Measurements from ENCODE around the gene RSAD2.
"Not testable (repeated sequence)": the region's sequence is repeated elsewhere in the genome, so short reads cannot be mapped to it uniquely, and the experiment has no call there.

Gene RSAD2

DNA sequence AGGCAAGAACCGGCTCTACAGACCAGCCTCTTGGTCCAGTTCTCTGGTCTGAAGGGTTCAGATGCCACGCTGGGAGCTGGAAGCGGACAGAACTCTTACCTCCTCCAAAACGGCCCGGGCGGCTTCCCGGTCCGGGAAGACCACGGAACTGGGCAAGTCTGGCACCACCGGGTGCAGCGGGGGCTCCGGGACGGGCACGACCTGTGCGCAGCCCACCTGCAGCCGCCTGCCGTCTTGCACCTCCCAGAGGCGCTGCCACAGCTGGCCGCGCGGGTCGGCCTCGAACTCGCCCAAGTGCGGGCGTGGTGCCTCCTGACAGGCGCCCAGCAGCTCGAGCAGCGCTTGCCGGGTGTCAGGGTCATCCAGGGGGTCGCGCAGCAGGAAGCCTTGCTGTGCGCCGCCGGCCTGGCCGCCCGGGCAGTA lies 12.6 kb upstream of the RSAD2 start:
- FAIRE-seq, result no peak

GRCh38 chr2:6865346-6866274 lies 12.0 kb upstream of the RSAD2 start, which contains the start of gene CMPK2:
TSS of gene CMPK2 (minus strand) at chr2:6865907. CDS start at chr2:6865696, 211 bp downstream.
- no peak for FAIRE-seq

- no peak for FAIRE-seq
These were observed 11.3 kb upstream of the RSAD2 start for GRCh38 chr2:6866275-6866671.

- no peak for FAIRE-seq
These were observed 10.6 kb upstream of the RSAD2 start for GRCh38 chr2:6866982-6867381.

DNA sequence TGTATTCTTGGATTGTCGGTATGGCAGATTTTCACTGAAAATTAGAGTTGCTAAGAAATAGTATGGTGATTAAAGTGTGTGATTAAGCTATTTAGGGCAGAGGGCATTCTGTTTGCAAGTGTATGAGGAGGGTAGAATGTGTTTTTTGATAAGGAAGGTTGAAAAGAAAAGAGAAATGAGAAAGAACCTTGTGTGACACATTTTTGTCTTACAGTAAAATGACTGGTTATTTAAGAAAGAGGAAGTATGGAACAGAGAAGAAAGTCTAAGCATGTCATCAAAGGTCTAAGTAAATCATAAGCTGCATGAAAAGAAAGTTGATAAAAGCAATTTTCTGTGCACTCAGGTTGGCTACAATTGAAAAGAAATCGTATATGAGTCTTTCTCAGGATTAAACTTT lies 5.2 kb upstream of the RSAD2 start:
- FAIRE-seq, result no peak

DNA sequence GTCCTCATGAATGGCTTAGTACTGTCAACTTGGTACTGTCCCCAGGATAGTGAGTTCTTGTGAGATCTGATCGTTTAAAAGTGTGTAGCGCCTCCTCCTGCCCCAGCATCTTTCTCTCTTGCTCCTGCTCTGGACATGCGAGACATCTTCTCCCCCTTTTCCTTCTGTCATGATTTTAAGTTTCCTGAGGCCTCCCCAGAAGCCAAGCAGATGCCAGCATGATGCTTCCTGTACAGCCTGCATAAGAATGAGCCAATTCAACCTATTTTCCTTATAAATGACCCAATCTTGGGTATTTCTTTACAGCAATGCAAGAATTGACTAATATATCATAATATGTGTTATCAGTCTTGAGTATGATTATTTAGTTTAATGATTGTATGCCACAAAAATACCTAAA lies 3.5 kb upstream of the RSAD2 start:
- FAIRE-seq, result no peak

- no peak for FAIRE-seq
These were observed 1.3 kb upstream of the RSAD2 start for GRCh38 chr2:6876309-6876708.

DNA sequence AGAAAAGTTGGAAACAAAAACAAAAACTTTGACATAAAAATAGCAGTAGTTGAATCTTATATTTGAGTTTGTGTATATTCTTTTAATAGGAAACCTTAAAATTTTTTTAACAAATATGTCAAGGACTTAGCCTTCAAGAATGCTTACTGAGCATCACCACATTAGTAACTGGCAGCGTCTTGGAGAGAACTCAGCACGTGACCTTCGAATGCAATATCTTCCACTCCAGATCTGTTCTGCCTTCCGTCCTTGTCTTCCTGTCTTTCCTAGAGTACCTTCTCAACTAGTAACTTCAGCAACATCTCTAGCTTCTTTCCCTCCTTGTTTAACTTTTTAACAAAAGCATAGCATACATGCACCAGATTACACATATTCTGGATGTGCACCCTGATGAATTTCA lies 972 bp downstream of the RSAD2 start:
- FAIRE-seq, result no peak

DNA sequence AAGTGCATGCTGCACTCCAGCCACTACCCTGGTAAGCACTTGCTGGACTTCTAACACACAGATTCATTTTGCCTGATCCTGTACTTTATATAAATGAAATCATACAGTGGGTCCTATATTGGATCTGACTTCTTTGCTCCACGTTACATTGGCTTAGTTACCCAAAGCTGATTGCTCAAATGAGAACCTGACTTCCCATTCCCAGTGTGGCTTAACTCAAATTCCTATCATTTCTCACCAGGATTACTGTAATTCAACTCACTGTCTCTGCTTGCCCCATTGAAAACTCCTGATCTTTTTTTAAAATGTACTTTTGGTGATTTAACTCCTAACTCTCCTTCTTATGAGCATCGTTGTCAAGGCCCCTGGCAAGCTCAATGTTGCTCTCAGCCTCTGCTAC lies 1.4 kb downstream of the RSAD2 start:
- no peak for FAIRE-seq

GRCh38 chr2:6880200-6880733 lies 2.7 kb downstream of the RSAD2 start:
- FAIRE-seq, result no peak

DNA sequence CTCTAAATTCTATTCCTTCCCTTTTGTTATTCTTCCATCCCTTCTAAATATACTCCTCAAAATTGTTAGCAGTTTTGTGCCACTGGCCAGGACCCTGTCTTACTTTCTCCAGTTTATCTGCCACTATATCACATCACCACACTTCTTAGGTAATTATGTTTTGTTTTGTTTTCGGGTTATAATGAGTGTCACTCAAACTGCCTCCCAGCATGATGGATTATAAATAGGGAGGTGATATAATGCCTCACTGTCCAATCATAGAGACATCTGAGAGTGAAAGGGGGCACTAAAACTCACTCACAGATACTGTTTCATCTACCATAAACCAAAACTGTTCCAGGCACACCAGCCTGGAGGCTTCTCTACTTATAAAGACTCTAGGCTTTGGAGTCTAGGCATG lies 3.5 kb downstream of the RSAD2 start:
- no peak for FAIRE-seq

- no peak for FAIRE-seq
These were observed 3.9 kb downstream of the RSAD2 start for GRCh38 chr2:6881516-6881915.

DNA sequence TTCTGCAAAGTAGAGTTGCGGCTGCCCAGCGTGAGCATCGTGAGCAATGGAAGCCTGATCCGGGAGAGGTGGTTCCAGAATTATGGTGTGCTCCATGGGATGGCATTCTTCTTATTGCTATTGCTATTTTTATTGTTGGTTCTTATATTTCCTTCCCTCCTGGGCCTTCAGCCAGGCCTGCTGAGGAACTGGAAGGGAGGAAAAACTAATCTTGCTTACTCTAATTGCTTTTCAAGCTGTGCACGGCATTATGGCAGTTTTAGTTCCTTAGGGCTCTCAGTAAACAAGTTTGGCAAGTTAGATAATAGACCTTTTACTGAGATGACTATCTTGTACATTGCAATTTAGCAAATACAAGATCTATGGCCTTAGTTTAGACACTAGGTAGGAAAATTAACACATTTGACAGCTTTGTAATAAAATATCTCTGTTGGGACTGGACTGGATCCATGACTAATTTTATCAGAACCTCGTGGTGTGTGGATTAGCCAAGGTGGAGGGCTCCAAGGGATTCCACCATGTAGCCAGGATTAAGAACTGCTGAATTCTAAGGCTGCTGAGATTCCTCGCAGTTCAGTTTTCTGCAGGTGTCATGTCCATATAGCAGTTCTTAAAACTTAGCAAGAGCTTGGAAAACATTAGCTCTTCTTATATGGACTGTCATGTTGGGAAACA lies 6.0 kb downstream of the RSAD2 start:
- FAIRE-seq, result no peak

GRCh38 chr2:6885551-6885950 lies 8.0 kb downstream of the RSAD2 start:
- FAIRE-seq, result no peak

DNA sequence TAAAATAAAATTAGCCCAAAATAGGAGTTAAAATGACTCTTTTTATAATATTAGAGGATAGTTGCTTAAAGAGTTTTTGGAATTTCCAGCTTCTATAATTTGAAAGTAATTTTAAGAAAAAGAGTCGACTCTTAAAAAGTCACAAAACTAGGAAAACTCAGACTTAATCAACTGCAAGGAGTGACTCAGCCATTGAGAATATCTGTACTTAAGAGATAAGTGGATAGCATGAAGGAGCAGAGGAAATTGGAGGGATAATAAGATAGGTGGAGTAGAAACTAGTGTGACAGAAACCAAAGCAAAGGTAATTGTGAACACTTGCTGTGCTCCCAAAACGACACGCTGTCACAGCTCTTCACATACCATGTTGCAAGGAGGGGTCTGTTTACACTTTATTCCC lies 8.4 kb downstream of the RSAD2 start:
- no peak for FAIRE-seq

- no peak for FAIRE-seq
These were observed 10.2 kb downstream of the RSAD2 start for GRCh38 chr2:6887751-6888192.

DNA sequence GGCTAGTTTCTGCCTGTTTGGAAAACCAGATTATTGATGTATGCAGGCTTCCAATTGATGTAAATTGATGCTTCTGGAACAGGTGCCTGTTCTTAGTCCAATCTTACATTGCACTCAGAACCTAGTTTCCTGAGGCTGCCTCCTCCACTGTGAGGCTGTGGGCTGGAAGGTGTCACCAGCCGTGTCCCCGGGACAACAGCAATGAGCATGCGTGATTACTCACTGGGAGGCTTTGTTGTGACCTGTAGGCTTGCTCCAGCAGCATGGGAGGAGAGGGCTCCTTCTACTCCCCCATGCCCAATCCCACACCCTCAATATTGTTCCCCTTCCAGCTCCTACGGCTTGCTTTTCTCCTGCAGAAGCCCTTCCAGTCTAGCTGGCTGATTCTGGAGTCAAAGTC lies 11.1 kb downstream of the RSAD2 start:
- no peak for FAIRE-seq

DNA sequence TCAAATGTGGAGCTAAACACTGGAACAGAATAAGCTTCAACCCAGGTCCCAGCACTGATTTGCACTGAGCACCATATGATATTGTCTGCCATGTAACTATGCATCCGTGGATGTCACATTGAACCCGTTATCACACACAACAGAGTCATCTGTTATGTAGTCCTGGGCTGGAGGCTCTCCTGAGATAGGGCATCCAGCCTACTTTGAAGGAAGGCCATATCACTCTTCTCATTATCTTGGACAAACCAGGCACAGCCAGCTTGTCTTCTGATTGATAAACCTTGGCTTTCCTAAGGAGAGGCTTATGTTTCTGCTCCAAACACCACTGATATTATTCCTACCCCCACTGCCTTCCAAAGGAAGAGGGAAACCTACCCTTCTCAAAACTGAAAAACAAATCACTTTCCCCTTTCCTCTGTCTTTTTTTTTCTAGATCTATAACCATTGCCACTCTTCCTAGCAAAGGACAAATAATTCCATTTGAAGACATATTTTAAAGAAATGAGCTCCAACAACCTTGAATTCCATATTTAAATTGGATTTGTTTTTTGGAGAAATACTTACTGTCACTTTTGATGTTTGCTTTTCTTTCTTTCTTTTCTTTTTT lies 16.4 kb downstream of the RSAD2 start:
- FAIRE-seq, result no peak

- FAIRE-seq, result peak; percentile 95
These were observed 19.6 kb downstream of the RSAD2 start for GRCh38 chr2:6896930-6897759.

- not testable (repeated sequence) for FAIRE-seq
These were observed 25.0 kb downstream of the RSAD2 start for GRCh38 chr2:6902581-6902980.

DNA sequence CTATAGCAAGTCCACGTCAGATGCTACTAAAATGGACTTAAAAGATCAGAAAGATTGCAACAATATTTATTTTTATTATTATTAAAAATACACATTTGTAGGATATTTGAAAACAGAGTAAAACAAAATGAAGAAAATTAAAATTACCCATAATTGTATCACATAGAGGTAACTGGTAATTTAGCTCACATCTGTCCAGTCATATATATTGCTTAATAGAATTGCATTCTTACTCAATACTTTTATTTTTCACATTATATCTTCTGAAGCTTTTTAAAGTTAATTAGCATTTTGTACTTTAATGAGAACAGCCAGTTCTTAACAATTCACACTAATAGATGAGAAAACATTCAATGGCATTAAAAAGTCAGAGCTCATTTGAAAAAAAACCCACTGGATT lies 28.1 kb downstream of the RSAD2 start:
- no peak for FAIRE-seq

GRCh38 chr2:6906165-6906741 lies 28.7 kb downstream of the RSAD2 start:
- no peak for FAIRE-seq
